AG09319 (cell line): Measurements from ENCODE around the gene PLEKHM3.

Source experiments
- DNase-seq: peaks from one replicate; pipeline ENCODE4 v3.0.0-alpha.2; 2010; ENCODE audit warnings: low read depth; ENCODE audit errors: extremely low read depth
- TF ChIP-seq, protein P1 (sequence below): IDR thresholded peaks from 2 replicates; pipeline ENCODE4 v1.5.1; 2011; ENCODE audit warnings: low read depth, mild to moderate bottlenecking, inconsistent platforms, low read length, moderate library complexity

Gene PLEKHM3

GRCh38 chr2:207936380-207936779 lies 88.9 kb downstream of the PLEKHM3 start:
- DNase-seq: no peak
- TF ChIP-seq, protein P1, sequence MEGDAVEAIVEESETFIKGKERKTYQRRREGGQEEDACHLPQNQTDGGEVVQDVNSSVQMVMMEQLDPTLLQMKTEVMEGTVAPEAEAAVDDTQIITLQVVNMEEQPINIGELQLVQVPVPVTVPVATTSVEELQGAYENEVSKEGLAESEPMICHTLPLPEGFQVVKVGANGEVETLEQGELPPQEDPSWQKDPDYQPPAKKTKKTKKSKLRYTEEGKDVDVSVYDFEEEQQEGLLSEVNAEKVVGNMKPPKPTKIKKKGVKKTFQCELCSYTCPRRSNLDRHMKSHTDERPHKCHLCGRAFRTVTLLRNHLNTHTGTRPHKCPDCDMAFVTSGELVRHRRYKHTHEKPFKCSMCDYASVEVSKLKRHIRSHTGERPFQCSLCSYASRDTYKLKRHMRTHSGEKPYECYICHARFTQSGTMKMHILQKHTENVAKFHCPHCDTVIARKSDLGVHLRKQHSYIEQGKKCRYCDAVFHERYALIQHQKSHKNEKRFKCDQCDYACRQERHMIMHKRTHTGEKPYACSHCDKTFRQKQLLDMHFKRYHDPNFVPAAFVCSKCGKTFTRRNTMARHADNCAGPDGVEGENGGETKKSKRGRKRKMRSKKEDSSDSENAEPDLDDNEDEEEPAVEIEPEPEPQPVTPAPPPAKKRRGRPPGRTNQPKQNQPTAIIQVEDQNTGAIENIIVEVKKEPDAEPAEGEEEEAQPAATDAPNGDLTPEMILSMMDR: no peak

GRCh38 chr2:207935991-207936370 lies 89.3 kb downstream of the PLEKHM3 start:
- TF ChIP-seq, protein P1: no peak
- no peak for DNase-seq

- TF ChIP-seq, protein P1: no peak
- DNase-seq: no peak
These were observed 90.0 kb downstream of the PLEKHM3 start for GRCh38 chr2:207935121-207935990.

- TF ChIP-seq, protein P1: no peak
- no peak for DNase-seq
These were observed 90.6 kb downstream of the PLEKHM3 start for GRCh38 chr2:207934720-207935119.

DNA sequence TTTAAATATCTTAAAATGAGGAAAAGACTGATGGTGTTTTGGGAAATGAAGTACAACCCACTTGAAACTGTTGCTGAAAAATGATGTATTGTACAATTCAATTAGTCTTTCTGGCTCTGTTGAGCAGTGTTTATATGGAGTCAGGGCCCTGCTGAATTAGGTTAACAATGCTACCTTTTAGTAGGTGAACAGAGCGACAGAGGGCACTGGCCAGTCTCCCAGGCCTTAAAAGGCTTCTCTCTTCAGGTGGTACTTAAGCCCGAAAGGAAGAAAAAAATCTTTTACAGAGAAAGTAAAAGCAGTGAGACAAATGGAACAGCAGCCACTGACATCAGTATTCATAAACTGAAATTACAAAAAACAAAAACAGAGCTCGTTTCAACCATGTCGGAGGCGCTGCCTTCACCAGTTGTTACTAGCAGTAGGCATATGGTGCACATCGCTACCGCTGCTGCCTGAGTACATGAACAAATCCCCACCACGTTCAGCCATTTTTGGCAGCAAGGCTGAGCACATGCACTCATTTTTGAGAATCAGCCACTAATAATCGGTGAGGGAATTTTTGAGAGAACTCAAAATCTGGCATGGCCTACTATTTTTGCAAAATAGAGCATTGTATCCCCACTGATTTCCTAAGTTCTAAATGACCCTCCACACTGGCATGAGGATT lies 91.8 kb downstream of the PLEKHM3 start:
- TF ChIP-seq, protein P1: no peak
- DNase-seq: no peak

- DNase-seq: no peak
- TF ChIP-seq, protein P1: no peak
These were observed 93.2 kb downstream of the PLEKHM3 start for GRCh38 chr2:207932106-207932505.

GRCh38 chr2:207930747-207931146 lies 94.6 kb downstream of the PLEKHM3 start:
- TF ChIP-seq, protein P1: no peak
- DNase-seq: no peak
